ENCODE results near the gene TSPAN32. TPM values are rescaled to one million over a fixed set of nuclear protein-coding genes. Genes with fewer than 3 reads are reported as not detected.

Gene TSPAN32
- polyA plus RNA-seq, 2 of the 4 experiments (the other 2 are of a cell fraction): not detected

GRCh38 chr11:2263071-2263565 lies 38.7 kb upstream of the TSPAN32 start (continued):
- no peak for TF ChIP-seq USF2 (IDR thresholded peaks at IDR 0.05)

- Histone ChIP-seq H3K4me3 (no peak overlapping the region), H3K4me1 (no peaks in the 10 kb centered on the region), H3K27ac (no peak overlapping the region), H3K9me3 (no peaks in the 10 kb centered on the region), H3K4me2 (no peak overlapping the region)
- CTCF ChIA-PET: interaction anchor here (1.0 to 2.1 kb wide), 5 partner anchors 9 to 268 kb away, joined by 3 to 7 read pairs (median 3); no protein-coding TSS in a partner anchor
- no peak for ATAC-seq
- WGBS (ENCODE audit: missing lambda C conversion rate): 65% methylated on average over 12 of the region's 13 CpGs
- POLR2A ChIA-PET: no interaction called here
- DNase-seq (ENCODE audit: low read depth in 1 of 2, low spot score in 1 of 2): no peak
- no peak for TF ChIP-seq RARB (CRISPR knock-in tag; IDR thresholded peaks at IDR 0.05)
- FAIRE-seq: no peak
These were observed 38.0 kb upstream of the TSPAN32 start for GRCh38 chr11:2263724-2264360.

GRCh38 chr11:2264366-2265053 lies 37.3 kb upstream of the TSPAN32 start:
- no peak for ATAC-seq
- Histone ChIP-seq H3K4me2 (no peak overlapping the region), H3K9me3 (no peaks in the 10 kb centered on the region), H3K4me3 (no peak overlapping the region), H3K27ac (no peak overlapping the region), H3K4me1 (peaks cover 3% of the 10 kb centered on the region; the same call in 1 of the 3 replicates)
- TF ChIP-seq HES2 (IDR thresholded peaks at IDR 0.05) (no peak), FOSB (CRISPR knock-in tag; IDR thresholded peaks at IDR 0.05) (no peak), RCOR1 (IDR thresholded peaks at IDR 0.05; ENCODE audit: low read depth, low read length) (no peak), ZSCAN20 (CRISPR knock-in tag; IDR thresholded peaks at IDR 0.05) (no peak), HEYL (CRISPR knock-in tag; IDR thresholded peaks at IDR 0.05) (no peak), CHD4 (IDR thresholded peaks at IDR 0.05; ENCODE audit: borderline replicate concordance) (no peak), CEBPB (IDR thresholded peaks at IDR 0.05) (no peak), ZC3H11A (IDR thresholded peaks at IDR 0.05) (no peak), JUNB (IDR thresholded peaks at IDR 0.05) (no peak), NR3C1 (IDR thresholded peaks at IDR 0.05) (no peak), HOXB13 (CRISPR knock-in tag; IDR thresholded peaks at IDR 0.05; ENCODE audit: low read depth) (no peak), RFX5 (IDR thresholded peaks at IDR 0.05) (no peak), REST (IDR thresholded peaks at IDR 0.05) (no peak)
- no peak for DNase-seq (ENCODE audit: low read depth in 1 of 2, low spot score in 1 of 2)
- POLR2A ChIA-PET: no interaction called here
- 59% methylated on average over 22 of the region's 22 CpGs for WGBS (ENCODE audit: missing lambda C conversion rate)
- CTCF ChIA-PET: interaction anchor here (1.1 to 2.1 kb wide), 2 partner anchors 9 to 156 kb away, joined by 3 to 7 read pairs; no protein-coding TSS in a partner anchor
- FAIRE-seq: no peak

GRCh38 chr11:2265396-2265795 lies 36.4 kb upstream of the TSPAN32 start:
- POLR2A ChIA-PET: no interaction called here
- Histone ChIP-seq H3K27ac (no peak overlapping the region), H3K9me3 (no peaks in the 10 kb centered on the region), H3K4me1 (peaks cover 10% of the 10 kb centered on the region; the same call in 2 of the 3 replicates), H3K4me2 (no peak overlapping the region), H3K4me3 (no peak overlapping the region)
- 84% methylated on average over 2 of the region's 2 CpGs for WGBS (ENCODE audit: missing lambda C conversion rate)
- ATAC-seq: no peak
- CTCF ChIA-PET: interaction anchor here (1.2 kb wide), 1 partner anchor 24 kb away, joined by 3 read pairs; no protein-coding TSS in a partner anchor
- DNase-seq (ENCODE audit: low read depth in 1 of 2, low spot score in 1 of 2): no peak
- no peak for TF ChIP-seq EP300 (IDR thresholded peaks at IDR 0.05)
- TF ChIP-seq MAX (IDR thresholded peaks at IDR 0.05): no peak
- no peak for TF ChIP-seq CEBPB (IDR thresholded peaks at IDR 0.05)
- TF ChIP-seq HOXA7 (CRISPR knock-in tag; IDR thresholded peaks at IDR 0.05): no peak
- no peak for TF ChIP-seq MYC (IDR thresholded peaks at IDR 0.05; ENCODE audit: borderline replicate concordance, low read length)
- no peak for TF ChIP-seq FOSB (CRISPR knock-in tag; IDR thresholded peaks at IDR 0.05)
- TF ChIP-seq HDAC2 (IDR thresholded peaks at IDR 0.05): no peak
- no peak for TF ChIP-seq JUN (IDR thresholded peaks at IDR 0.05)
- no peak for TF ChIP-seq KDM1A (IDR thresholded peaks at IDR 0.05; ENCODE audit: low read depth)
- TF ChIP-seq FOXS1 (CRISPR knock-in tag; IDR thresholded peaks at IDR 0.05): no peak
- TF ChIP-seq JUNB (IDR thresholded peaks at IDR 0.05): no peak
- TF ChIP-seq NR3C1 (IDR thresholded peaks at IDR 0.05): no peak
- no peak for FAIRE-seq

Data from A549 (cell line).